NCI-H1436 treated with DMSO at 0.1 percent for 48 hours (cell line): Measurements from ENCODE around the gene ZBTB16.

Source experiments
- DNase-seq: peaks from one replicate; lab custom pipeline; 2025; lab: John Stamatoyannopoulos, UW

The ZBTB16 gene

GRCh38 chr11:114243461-114244372 is 184.2 kb downstream of the ZBTB16 start:
- no peak for DNase-seq

GRCh38 chr11:114244726-114245394 is 185.3 kb downstream of the ZBTB16 start:
- DNase-seq, result no peak

GRCh38 chr11:114246321-114247069 is 187.0 kb downstream of the ZBTB16 start:
- DNase-seq, result no peak

GRCh38 chr11:114247070-114247789 is 187.7 kb downstream of the ZBTB16 start:
- no peak for DNase-seq

GRCh38 chr11:114250180-114250579 is 190.7 kb downstream of the ZBTB16 start:
- DNase-seq, result no peak

GRCh38 chr11:114250993-114251814 is 191.7 kb downstream of the ZBTB16 start:
- DNase-seq, result no peak

GRCh38 chr11:114251815-114252337 is 192.4 kb downstream of the ZBTB16 start:
- DNase-seq, result no peak

- no peak for DNase-seq
Measured at GRCh38 chr11:114252767-114253166, 193.3 kb downstream of the ZBTB16 start.

- no peak for DNase-seq
Measured at GRCh38 chr11:114253771-114254170, 194.3 kb downstream of the ZBTB16 start.

- no peak for DNase-seq
Measured at GRCh38 chr11:114254571-114255146, 195.1 kb downstream of the ZBTB16 start.

GRCh38 chr11:114255289-114255688 is 195.8 kb downstream of the ZBTB16 start:
- DNase-seq, result no peak

- no peak for DNase-seq
Measured at GRCh38 chr11:114256176-114256966, 196.9 kb downstream of the ZBTB16 start.

- no peak for DNase-seq
Measured at GRCh38 chr11:114256967-114257286, 197.4 kb downstream of the ZBTB16 start.

- no peak for DNase-seq
Measured at GRCh38 chr11:114257621-114258558, 198.4 kb downstream of the ZBTB16 start.

GRCh38 chr11:114258696-114259095 is 199.2 kb downstream of the ZBTB16 start:
- DNase-seq, result no peak

GRCh38 chr11:114259124-114259526 is 199.6 kb downstream of the ZBTB16 start:
- DNase-seq, result no peak

- no peak for DNase-seq
Measured at GRCh38 chr11:114259551-114259983, 200.1 kb downstream of the ZBTB16 start.

GRCh38 chr11:114260077-114260476 is 200.6 kb downstream of the ZBTB16 start:
- no peak for DNase-seq
